HS-27A (cell line): ENCODE data around the gene ALOX5.

ENCODE experiments used
- DNase-seq: peaks from one replicate; pipeline ENCODE4 v3.0.0-alpha.2; 2012; ENCODE audit warnings: low read depth, missing footprints

Gene ALOX5

GRCh38 chr10:45443101-45444009 is 69.3 kb downstream of the ALOX5 start:
- DNase-seq: no peak

GRCh38 chr10:45444022-45444421 is 70.0 kb downstream of the ALOX5 start:
- DNase-seq: no peak

GRCh38 chr10:45444976-45445898 is 71.2 kb downstream of the ALOX5 start:
- no peak for DNase-seq

GRCh38 chr10:45446858-45447257 is 72.8 kb downstream of the ALOX5 start:
- DNase-seq: no peak

GRCh38 chr10:45447416-45447815 is 73.4 kb downstream of the ALOX5 start:
- DNase-seq: no peak

GRCh38 chr10:45450866-45451265 is 76.8 kb downstream of the ALOX5 start:
- DNase-seq: no peak

GRCh38 chr10:45451407-45451806 is 77.4 kb downstream of the ALOX5 start:
- no peak for DNase-seq

GRCh38 chr10:45452268-45452667 is 78.3 kb downstream of the ALOX5 start:
- no peak for DNase-seq

GRCh38 chr10:45452743-45453452 is 78.9 kb downstream of the ALOX5 start:
- no peak for DNase-seq

GRCh38 chr10:45453639-45454255 is 79.7 kb downstream of the ALOX5 start:
- DNase-seq: no peak

GRCh38 chr10:45454262-45454661 is 80.2 kb downstream of the ALOX5 start:
- no peak for DNase-seq

GRCh38 chr10:45454859-45455258 is 80.8 kb downstream of the ALOX5 start:
- no peak for DNase-seq

- no peak for DNase-seq
Measured at GRCh38 chr10:45456233-45456632, 82.2 kb downstream of the ALOX5 start.

GRCh38 chr10:45456822-45457221 is 82.8 kb downstream of the ALOX5 start:
- no peak for DNase-seq

GRCh38 chr10:45457487-45457886 is 83.5 kb downstream of the ALOX5 start:
- no peak for DNase-seq

- no peak for DNase-seq
Measured at GRCh38 chr10:45460235-45460878, 86.3 kb downstream of the ALOX5 start.

GRCh38 chr10:45461034-45461433 is 87.0 kb downstream of the ALOX5 start:
- no peak for DNase-seq

- DNase-seq: no peak
Measured at GRCh38 chr10:45463244-45464116, 89.5 kb downstream of the ALOX5 start.

GRCh38 chr10:45464958-45465567 is 91.0 kb downstream of the ALOX5 start:
- DNase-seq: no peak

GRCh38 chr10:45466784-45467183 is 92.8 kb downstream of the ALOX5 start:
- no peak for DNase-seq
